SH-SY5Y (cell line): ENCODE results near the gene ZDHHC16.

Source experiments
- GATA2 ChIP-seq: IDR thresholded peaks from 2 replicates; pipeline ENCODE4 v1.6.1; 2011; ENCODE audit warnings: mild to moderate bottlenecking, low read depth, low read length
- GATA3 ChIP-seq: IDR thresholded peaks from 2 replicates; pipeline ENCODE4 v1.6.1; 2011; ENCODE audit warnings: low read depth, mild to moderate bottlenecking, low read length, moderate library complexity

DNA sequence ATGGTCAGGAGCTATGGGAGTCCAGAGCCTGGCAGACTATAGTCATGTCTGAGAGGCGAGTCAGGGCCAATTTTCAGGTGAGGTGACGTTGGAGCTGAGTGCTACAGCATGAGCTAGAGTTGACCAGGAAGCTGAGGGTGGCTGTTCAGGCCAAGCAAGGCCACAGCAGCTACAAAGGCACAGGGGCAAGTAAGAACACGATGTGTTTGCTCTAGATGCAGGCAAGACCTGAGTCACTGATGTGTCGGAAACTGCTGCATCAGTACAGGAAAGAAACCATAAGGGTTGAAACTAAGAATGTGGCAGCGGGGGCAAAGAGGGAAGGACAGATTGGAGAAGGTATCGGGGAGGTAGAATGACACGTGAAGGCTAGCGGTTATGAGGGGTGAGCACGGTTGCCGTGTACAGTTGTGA lies 33.1 kb upstream of the ZDHHC16 start:
- TF ChIP-seq GATA2 (no peak), GATA3 (no peak)
